GM21381 (cell line): ENCODE data around the gene SMG6.
"Not testable (repeated sequence)": the region's sequence is repeated elsewhere in the genome, so short reads cannot be mapped to it uniquely, and the experiment has no call there.

Experiments
- ATAC-seq: cut with Tn5 transposase; IDR thresholded peaks from one replicate; pipeline ENCODE4 v1.9.1; 2021; ENCODE audit warnings: mild to moderate bottlenecking, moderate library complexity; ENCODE audit not compliant: unreplicated experiment

Gene SMG6

GRCh38 chr17:2151358-2152033 is 152.1 kb downstream of the SMG6 start:
- ATAC-seq, result no peak

GRCh38 chr17:2150806-2151205 is 152.8 kb downstream of the SMG6 start:
- no peak for ATAC-seq

- ATAC-seq, result no peak
Observed at GRCh38 chr17:2149934-2150333, 153.7 kb downstream of the SMG6 start.

GRCh38 chr17:2146132-2146871 is 157.3 kb downstream of the SMG6 start:
- no peak for ATAC-seq

- ATAC-seq, result no peak
Observed at GRCh38 chr17:2144701-2145100, 158.9 kb downstream of the SMG6 start.

GRCh38 chr17:2143332-2143731 is 160.3 kb downstream of the SMG6 start:
- no peak for ATAC-seq

GRCh38 chr17:2142682-2143081 is 160.9 kb downstream of the SMG6 start:
- ATAC-seq, result not testable (repeated sequence)

GRCh38 chr17:2140683-2141082 is 162.9 kb downstream of the SMG6 start:
- no peak for ATAC-seq

- ATAC-seq, result no peak
Observed at GRCh38 chr17:2138761-2139160, 164.8 kb downstream of the SMG6 start.

GRCh38 chr17:2138318-2138717 is 165.3 kb downstream of the SMG6 start:
- ATAC-seq, result no peak

GRCh38 chr17:2137342-2138098 is 166.1 kb downstream of the SMG6 start:
- no peak for ATAC-seq

GRCh38 chr17:2136241-2136640 is 167.3 kb downstream of the SMG6 start:
- no peak for ATAC-seq

GRCh38 chr17:2128011-2128410 is 175.6 kb downstream of the SMG6 start:
- no peak for ATAC-seq

- ATAC-seq, result no peak
Observed at GRCh38 chr17:2125013-2125535, 178.5 kb downstream of the SMG6 start.

- no peak for ATAC-seq
Observed at GRCh38 chr17:2124391-2124790, 179.2 kb downstream of the SMG6 start.

- no peak for ATAC-seq
Observed at GRCh38 chr17:2123375-2124251, 180.0 kb downstream of the SMG6 start.

- ATAC-seq, result no peak
Observed at GRCh38 chr17:2122641-2123302, 180.8 kb downstream of the SMG6 start.

GRCh38 chr17:2120586-2121335 is 182.8 kb downstream of the SMG6 start:
- no peak for ATAC-seq

- ATAC-seq, result no peak
Observed at GRCh38 chr17:2113279-2113622, 190.3 kb downstream of the SMG6 start.
